ENCODE data around the gene MSI2.
A peak's percentile ranks its signal among the peaks of the same experiment; 100 is the strongest.
"Not testable (repeated sequence)": the region's sequence is repeated elsewhere in the genome, so short reads cannot be mapped to it uniquely, and the experiment has no call there.

MSI2 gene

GRCh38 chr17:57255776-57256681 is at the start of gene MSI2:
TSS of gene MSI2 (plus strand) at chr17:57256523. CDS start at chr17:57256743, 220 bp downstream.
- DNase-seq, result peak; percentile 53 to 55

DNA sequence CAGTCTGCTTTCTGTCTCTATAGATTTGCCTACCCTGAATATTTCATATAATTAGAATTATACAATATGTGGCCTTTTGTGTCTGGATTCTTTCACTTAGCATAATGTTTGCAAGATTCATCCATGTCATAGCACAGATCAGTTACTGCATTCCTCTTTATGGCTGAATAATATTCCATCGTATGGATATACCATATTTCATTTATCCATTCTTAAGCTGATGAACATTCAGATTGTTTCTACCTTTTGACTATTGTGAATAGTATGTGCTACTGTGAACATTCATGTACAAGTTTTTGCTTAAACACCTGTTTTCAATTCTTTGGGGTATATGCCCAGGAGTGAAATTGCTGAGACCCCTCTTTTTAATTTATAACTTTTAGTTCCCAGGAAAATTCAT is 49.4 kb upstream of the MSI2 start:
- no peak for DNase-seq

- no peak for DNase-seq
These were observed 48.9 kb upstream of the MSI2 start for GRCh38 chr17:57207396-57207795.

GRCh38 chr17:57210224-57210553 is 46.1 kb upstream of the MSI2 start:
- no peak for DNase-seq

GRCh38 chr17:57210972-57211411 is 45.3 kb upstream of the MSI2 start:
- DNase-seq, result no peak

GRCh38 chr17:57211543-57211942 is 44.8 kb upstream of the MSI2 start:
- no peak for DNase-seq

- no peak for DNase-seq
These were observed 43.0 kb upstream of the MSI2 start for GRCh38 chr17:57213180-57213825.

- no peak for DNase-seq
These were observed 41.0 kb upstream of the MSI2 start for GRCh38 chr17:57215317-57215716.

DNA sequence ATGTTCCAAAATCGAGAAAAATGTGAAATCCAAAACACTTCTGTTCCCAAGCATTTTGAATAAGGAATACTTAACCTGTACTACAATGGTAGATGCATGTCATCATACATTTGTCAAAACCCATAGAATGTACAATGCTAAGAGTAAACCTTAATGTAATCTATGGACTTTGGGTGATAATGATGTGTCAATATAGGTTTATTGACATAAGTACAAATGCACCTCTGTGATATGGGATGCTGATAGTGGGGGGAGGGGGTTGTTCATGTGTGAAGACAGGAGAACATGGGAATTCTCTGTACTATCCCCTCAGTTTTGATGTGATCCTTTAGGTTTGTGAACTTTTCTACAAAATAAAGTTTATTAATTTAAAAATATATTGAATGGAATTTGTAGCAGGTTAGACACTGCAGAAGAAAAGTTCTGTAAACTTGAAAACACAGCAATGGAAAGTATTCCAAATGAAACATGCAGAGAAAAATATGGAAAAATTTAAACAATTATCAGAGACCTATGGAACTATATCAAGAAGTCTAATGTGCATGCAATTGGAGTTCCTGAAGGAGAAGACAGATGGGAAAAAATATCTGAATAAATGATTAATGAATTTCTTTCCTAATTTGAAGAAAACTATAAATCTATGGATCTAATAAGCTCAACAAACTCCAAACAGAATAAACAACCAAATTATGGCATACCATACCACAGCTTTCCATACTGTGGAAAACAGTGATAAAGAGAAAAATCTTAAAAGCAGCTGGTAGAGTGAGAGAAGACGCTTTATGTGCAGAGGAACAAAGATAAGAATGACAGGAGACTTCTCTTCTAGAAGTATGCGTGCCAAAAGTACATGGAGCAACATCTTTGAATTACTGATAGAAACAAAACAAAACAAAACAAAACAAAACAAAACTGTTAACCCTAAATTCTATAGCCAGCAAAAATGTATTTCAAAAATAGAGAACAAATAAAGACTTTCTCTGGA is 34.7 kb upstream of the MSI2 start:
- DNase-seq, result peak in 1 of 2 experiments; percentile 6

- not testable (repeated sequence) for DNase-seq
These were observed 33.9 kb upstream of the MSI2 start for GRCh38 chr17:57222422-57222821.

DNA sequence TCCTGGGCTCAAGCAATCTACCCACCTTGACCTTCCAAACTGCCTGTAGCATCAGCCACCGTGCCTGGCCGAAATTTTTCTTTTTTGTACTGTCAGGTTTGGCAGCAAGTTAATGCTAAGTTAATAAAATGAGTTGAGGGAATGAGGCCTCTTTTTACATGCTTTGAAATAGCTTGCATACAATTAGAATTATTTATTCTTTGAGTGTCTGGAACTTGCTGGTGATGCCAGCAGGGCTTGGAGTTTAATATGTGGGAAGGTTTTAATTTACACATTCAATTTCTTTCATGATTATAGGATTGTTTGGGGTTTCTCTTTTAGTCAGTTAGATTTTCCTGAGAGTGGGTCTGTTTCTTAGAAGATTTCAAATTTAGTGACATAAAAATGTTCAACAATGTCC is 31.2 kb upstream of the MSI2 start:
- DNase-seq, result no peak

GRCh38 chr17:57226793-57227192 is 29.5 kb upstream of the MSI2 start:
- no peak for DNase-seq

GRCh38 chr17:57228911-57229310 is 27.4 kb upstream of the MSI2 start:
- no peak for DNase-seq

GRCh38 chr17:57234061-57234738 is 22.1 kb upstream of the MSI2 start:
- DNase-seq, result no peak

GRCh38 chr17:57234739-57235092 is 21.6 kb upstream of the MSI2 start:
- no peak for DNase-seq

DNA sequence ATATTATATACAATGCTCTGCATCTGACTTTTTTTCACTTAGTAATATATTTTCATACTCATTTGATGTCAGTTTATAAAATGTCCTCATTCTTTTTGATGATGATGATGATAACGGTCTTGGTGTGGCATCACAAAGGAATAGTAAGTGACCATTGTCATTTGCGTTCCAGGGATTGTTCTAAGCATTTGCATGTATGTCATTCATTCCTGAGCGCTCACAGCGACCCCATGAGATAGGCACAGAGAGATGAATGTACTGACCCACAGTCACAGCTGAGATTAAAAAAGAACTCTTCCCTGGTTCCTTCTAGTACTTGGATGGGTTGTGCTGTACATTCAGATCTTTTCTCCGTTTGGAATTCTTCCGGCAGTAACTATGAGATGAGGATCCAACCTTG is 21.2 kb upstream of the MSI2 start:
- DNase-seq, result no peak

GRCh38 chr17:57236686-57237299 is 19.5 kb upstream of the MSI2 start:
- no peak for DNase-seq

DNA sequence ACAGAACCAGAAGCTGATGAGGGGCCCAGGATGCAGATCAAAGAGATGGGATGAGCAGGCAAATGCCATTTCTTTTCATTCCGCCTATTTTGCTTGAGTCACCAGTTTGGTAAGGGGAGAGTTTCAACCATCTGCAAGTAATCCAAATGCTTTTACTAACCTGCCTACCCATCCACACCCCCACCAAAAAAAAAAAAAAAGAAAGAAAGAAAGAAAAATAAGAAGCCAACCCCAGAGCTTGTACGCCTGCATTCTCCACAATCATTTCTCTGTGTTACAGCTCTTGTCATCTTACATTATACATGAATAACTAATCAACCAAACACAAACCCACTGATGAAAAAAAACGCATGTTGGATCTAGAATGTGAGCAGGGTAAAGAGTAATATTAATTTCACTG is 15.7 kb upstream of the MSI2 start:
- no peak for DNase-seq

- DNase-seq, result no peak
These were observed 14.2 kb upstream of the MSI2 start for GRCh38 chr17:57242148-57242547.

DNA sequence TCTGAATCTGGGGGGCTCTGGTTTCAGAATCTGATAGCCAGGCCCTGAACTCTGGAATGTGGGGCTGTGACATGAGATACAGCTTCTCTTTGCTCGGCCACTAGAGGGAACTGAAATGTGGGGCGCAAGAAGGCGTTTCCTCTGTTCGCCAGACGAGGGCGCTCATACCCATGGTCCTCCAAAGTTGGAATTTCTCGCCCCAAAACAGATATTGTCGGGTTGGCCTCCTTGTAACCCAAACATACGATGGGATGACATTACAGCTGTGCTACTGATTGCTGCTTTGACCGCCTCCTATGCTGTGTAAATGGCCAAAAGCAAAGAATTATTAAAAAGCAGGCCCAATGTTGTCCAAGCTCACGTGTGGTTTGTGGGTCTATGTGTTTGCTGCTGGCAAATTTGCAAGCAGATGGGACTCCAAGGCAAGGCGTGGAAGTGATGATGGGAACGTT is 13.1 kb upstream of the MSI2 start:
- peak; percentile 77 to 90 for DNase-seq

DNA sequence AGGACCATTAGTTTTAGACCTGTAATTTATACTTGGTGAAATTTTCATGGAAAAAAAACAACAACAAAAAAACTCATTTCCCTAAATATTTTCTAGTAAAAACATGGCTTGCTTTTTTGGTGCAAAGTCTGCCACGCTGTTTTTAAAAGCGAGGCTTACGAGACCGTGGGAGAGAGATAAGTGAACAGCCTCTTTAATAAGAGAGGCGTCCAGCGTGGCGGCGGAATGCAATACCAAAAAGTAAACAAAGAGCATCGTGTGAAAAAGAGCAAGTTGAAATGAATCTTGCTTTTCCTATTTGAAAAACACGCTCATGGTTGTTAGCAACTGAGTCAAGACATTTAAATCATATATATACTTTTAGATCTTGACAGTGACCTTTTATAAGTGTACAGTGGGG is 10.5 kb upstream of the MSI2 start:
- no peak for DNase-seq

DNA sequence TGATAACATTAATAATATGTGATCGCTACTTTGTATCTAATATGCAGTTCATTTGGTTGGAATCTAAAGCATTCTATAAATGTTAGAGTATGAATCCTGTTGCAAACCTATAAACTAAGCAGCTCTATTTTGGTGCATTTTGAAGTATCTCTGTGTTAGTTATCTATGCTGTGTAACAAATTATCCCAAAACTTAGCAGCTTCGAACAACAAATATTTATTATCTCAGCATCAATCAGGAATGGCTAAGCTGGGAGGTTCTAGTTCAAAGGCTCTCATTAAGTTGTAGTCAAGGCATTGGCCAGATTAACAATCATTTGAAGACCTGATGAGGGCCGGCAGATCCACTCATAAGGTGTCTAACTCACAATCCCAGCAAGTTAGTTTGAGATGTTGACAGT is 10.1 kb upstream of the MSI2 start:
- DNase-seq, result no peak

Data from Kasumi-1 (cell line).